C4-2B (cell line): Measurements from ENCODE around the gene SLC30A1.

Source experiments
- ZFX ChIP-seq: fragments of 450-650 bp; IDR thresholded peaks from 2 replicates; pipeline ENCODE4 v1.6.1; 2017
- TF ChIP-seq, protein P1 (sequence below): fragments of 450-650 bp; conservative IDR thresholded peaks from 2 replicates; pipeline ENCODE4 v1.5.1; 2017; ENCODE audit warnings: mild to moderate bottlenecking

DNA sequence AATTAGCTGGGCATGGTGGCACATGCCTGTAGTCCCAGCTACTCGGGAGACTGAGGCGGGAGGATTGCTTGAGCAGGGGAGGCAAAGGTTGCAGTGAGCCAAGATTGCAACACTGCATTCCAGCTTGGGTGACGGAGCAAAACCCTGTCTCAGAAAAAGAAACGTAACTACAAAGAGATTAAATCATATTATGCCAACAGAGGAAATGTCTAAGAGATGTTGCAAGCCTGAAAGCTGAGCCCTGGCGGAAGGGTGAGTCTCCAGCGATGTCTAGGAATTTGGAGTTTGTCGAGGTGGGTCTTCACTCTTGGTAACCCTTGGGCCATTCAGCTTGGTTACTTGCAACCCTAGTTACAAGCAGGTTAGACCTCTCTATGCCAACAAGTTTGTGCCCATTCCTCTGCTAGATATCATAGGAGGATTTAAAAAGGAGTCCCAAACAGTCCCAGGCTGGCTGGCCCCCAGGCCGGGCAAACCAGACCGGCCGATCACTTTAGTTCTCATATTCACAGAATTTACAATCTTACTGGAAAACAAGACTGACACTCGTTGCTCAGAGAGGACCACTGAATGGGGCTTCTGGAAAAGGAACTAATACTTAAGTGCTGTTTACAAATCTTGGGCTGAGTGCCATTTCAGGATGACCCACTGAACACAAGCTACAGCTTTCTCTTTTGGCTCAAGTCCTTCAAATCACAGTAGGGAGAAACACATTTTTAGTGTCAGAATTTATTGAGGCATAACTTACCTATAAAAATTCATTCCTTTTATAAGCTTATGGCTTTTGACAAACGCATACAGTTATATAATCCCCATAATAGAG is 27.1 kb downstream of the SLC30A1 start:
- TF ChIP-seq, protein P1, sequence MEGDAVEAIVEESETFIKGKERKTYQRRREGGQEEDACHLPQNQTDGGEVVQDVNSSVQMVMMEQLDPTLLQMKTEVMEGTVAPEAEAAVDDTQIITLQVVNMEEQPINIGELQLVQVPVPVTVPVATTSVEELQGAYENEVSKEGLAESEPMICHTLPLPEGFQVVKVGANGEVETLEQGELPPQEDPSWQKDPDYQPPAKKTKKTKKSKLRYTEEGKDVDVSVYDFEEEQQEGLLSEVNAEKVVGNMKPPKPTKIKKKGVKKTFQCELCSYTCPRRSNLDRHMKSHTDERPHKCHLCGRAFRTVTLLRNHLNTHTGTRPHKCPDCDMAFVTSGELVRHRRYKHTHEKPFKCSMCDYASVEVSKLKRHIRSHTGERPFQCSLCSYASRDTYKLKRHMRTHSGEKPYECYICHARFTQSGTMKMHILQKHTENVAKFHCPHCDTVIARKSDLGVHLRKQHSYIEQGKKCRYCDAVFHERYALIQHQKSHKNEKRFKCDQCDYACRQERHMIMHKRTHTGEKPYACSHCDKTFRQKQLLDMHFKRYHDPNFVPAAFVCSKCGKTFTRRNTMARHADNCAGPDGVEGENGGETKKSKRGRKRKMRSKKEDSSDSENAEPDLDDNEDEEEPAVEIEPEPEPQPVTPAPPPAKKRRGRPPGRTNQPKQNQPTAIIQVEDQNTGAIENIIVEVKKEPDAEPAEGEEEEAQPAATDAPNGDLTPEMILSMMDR, result no peak
- TF ChIP-seq ZFX, result no peak
